A673 (cell line): ENCODE measurements around the gene SLC44A1.

Source experiments
- CTCF ChIP-seq: fragments of 300-800, 200-600 bp; sonication (generic); conservative IDR thresholded peaks from 2 replicates; pipeline ENCODE4 v1.5.1; 2017; ENCODE audit warnings: low read depth, mild to moderate bottlenecking, antibody characterized with exemption, low read length, moderate library complexity, mixed read lengths
- EZH2 ChIP-seq: fragments of 200-600 bp; sonication (generic); IDR thresholded peaks from 2 replicates; pipeline ENCODE4 v1.6.1; 2017; ENCODE audit warnings: borderline replicate concordance, low read depth, mild to moderate bottlenecking, mixed read lengths, antibody characterized with exemption, low read length; ENCODE audit not compliant: poor library complexity, severe bottlenecking

GRCh38 chr9:105293408-105293807 lies 49.0 kb downstream of the SLC44A1 start:
- TF ChIP-seq CTCF (no peak), EZH2 (no peak)
